Fibroblast of lung (primary cell): Measurements from ENCODE around the gene CCL5. TPM values are rescaled to one million over a fixed set of nuclear protein-coding genes. Genes with fewer than 3 reads are reported as not detected.

Experiments used
- DNase-seq, 2 donors: peaks; one replicate each; pipeline versions ENCODE4 v3.0.0 to v3.0.0-alpha.2; 2010; ENCODE audit warnings: low read depth in 2 of 2
- H2AFZ ChIP-seq: 2 replicates; pipeline ENCODE4 v1.5.1; 2012; ENCODE audit warnings: low read length, control low read depth, inconsistent platforms
- H3K27ac ChIP-seq: 2 replicates; pipeline ENCODE4 v1.5.1; 2011; ENCODE audit warnings: low read length, control low read depth; ENCODE audit not compliant: insufficient read depth
- H3K27me3 ChIP-seq: 2 replicates; pipeline ENCODE4 v1.5.1; 2011; ENCODE audit warnings: mild to moderate bottlenecking, low read length; ENCODE audit not compliant: control insufficient read depth, insufficient read depth
- H3K36me3 ChIP-seq: 2 replicates; pipeline ENCODE4 v1.5.1; 2011; ENCODE audit warnings: low read length; ENCODE audit not compliant: control insufficient read depth, insufficient read depth
- H3K4me1 ChIP-seq: 2 replicates; pipeline ENCODE4 v1.5.1; 2011; ENCODE audit warnings: low read length; ENCODE audit not compliant: control insufficient read depth, insufficient read depth; ENCODE audit errors: extremely low read depth
- H3K4me2 ChIP-seq: 2 replicates; pipeline ENCODE4 v1.5.1; 2011; ENCODE audit warnings: low read length, control low read depth; ENCODE audit not compliant: insufficient read depth; ENCODE audit errors: extremely low read depth
- H3K4me3 ChIP-seq, 4 experiments: fragments of 200-600 bp in 1 of 4; sonication (generic) in 1 of 4; replicated peaks in 1 of 4; 2 replicates each; pipeline ENCODE4 v1.5.1; 2011 to 2016; ENCODE audit warnings: low read length in 4 of 4, low read depth in 3 of 4, mild to moderate bottlenecking in 3 of 4, control low read depth in 2 of 4, inconsistent platforms in 1 of 4, mixed read lengths in 1 of 4; ENCODE audit not compliant: insufficient read depth in 1 of 4; ENCODE audit errors: control extremely low read depth in 1 of 4
- H3K79me2 ChIP-seq: 2 replicates; pipeline ENCODE4 v1.5.1; 2012; ENCODE audit warnings: mild to moderate bottlenecking, low read length, inconsistent platforms; ENCODE audit not compliant: control insufficient read depth, insufficient read depth
- H3K9ac ChIP-seq: 2 replicates; pipeline ENCODE4 v1.5.1; 2011; ENCODE audit warnings: mild to moderate bottlenecking, low read length, control low read depth; ENCODE audit not compliant: insufficient read depth
- H3K9me3 ChIP-seq: 2 replicates; pipeline ENCODE4 v1.5.1; 2012; ENCODE audit warnings: low read depth, low read length; ENCODE audit not compliant: control insufficient read depth, insufficient read depth
- H4K20me1 ChIP-seq: 2 replicates; pipeline ENCODE4 v1.5.1; 2011; ENCODE audit warnings: low read length; ENCODE audit not compliant: control insufficient read depth, insufficient read depth; ENCODE audit errors: extremely low read depth
- EZH2 ChIP-seq: IDR thresholded peaks from 2 replicates; pipeline ENCODE4 v1.5.1; 2012; ENCODE audit warnings: low read length, control low read depth, mild to moderate bottlenecking; ENCODE audit errors: missing control alignments
- polyA plus RNA-seq, 2 donors: library from polyadenylated mRNA; depleted of rRNA in 1 of 2; stranded (reverse) in 1 of 2; unstranded in 1 of 2; fragments of >200 nt; gene quantifications; 2 replicates each; pipeline ENCODE4 v1.2.1, GENCODE V29; 2011 to 2012; ENCODE audit warnings: missing spikeins in 1 of 2
- total RNA-seq: library from RNA; depleted of rRNA; stranded (reverse); fragments of >200 nt; gene quantifications from 2 replicates; pipeline ENCODE4 v1.2.1, GENCODE V29; 2014
- TF ChIP-seq, protein P1 (sequence below), 2 donors: IDR thresholded peaks in 1 of 2; conservative IDR thresholded peaks in 1 of 2; 1 replicate in 1 of 2; 2 replicates in 1 of 2; pipeline ENCODE4 v1.5.1; 2011 to 2012; ENCODE audit warnings: low read length in 2 of 2, control low read depth in 1 of 2, inconsistent platforms in 1 of 2, low read depth in 1 of 2, mild to moderate bottlenecking in 1 of 2

Gene CCL5
- total and polyA plus RNA-seq, 2 donors (not counting 1 experiment from before 2014, with no cell fraction given): 0.07 TPM; not detected in 1

DNA sequence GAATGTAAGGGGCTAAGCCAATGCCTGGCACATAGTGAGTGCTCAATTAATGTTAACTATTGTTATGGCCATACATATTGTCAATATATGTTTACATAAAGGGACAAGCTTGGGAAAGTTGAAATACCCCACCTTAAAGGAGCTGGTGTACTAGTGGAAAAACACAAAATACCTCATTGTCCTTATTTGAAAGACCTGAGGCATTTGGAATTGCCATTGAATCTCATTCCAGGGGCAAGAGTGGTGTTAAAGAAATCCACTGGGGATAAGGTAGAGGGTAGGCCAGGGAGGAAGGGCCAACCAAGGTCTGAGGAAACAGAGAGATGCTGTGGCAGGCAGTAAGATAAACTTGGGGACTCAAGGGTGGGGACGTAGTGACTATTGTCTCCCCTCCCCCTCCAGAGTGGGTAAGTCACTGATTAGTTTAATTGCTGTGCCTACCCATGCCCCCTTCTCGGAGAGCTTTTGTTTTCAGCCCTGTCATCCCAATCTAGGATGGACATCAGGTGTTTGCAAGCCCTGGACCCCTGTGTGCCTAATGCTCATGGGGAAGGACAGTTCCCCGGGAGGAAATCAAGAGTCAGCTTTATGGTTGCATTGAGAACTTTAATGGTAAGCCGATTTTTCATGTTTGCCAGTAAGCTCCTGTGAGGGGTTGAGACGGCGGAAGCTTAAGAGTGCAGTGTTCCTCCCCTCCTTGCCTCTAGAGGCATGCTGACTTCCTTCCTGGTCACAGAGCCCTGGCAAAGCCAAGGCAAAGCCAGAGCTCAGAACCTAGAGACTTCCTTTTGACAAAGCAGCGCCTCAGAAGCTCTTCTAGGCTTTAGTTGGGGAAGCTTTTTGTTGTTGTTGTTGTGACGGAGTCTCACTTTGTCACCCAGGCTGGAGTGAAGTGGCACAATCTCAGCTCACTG lies 9.0 kb downstream of the CCL5 start:
- Histone ChIP-seq H3K27ac (no peak overlapping the region), H3K79me2 (no peaks in the 10 kb centered on the region), H2AFZ (no peak overlapping the region), H3K27me3 (no peaks in the 10 kb centered on the region), H3K9me3 (no peaks in the 10 kb centered on the region), H3K4me2 (no peak overlapping the region), H3K4me3 (no peak overlapping the region), H3K4me1 (peaks cover 2% of the 10 kb centered on the region), H3K36me3 (no peaks in the 10 kb centered on the region), H3K9ac (no peak overlapping the region), H4K20me1 (no peaks in the 10 kb centered on the region)
- DNase-seq: no peak
- TF ChIP-seq, protein P1, sequence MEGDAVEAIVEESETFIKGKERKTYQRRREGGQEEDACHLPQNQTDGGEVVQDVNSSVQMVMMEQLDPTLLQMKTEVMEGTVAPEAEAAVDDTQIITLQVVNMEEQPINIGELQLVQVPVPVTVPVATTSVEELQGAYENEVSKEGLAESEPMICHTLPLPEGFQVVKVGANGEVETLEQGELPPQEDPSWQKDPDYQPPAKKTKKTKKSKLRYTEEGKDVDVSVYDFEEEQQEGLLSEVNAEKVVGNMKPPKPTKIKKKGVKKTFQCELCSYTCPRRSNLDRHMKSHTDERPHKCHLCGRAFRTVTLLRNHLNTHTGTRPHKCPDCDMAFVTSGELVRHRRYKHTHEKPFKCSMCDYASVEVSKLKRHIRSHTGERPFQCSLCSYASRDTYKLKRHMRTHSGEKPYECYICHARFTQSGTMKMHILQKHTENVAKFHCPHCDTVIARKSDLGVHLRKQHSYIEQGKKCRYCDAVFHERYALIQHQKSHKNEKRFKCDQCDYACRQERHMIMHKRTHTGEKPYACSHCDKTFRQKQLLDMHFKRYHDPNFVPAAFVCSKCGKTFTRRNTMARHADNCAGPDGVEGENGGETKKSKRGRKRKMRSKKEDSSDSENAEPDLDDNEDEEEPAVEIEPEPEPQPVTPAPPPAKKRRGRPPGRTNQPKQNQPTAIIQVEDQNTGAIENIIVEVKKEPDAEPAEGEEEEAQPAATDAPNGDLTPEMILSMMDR (conservative IDR thresholded peaks at IDR 0.05 in 1 of 2, IDR thresholded peaks at IDR 0.05 in 1 of 2; ENCODE audit: low read depth in 1 of 2, low read length in 2 of 2): no peak
- TF ChIP-seq EZH2: no peak

DNA sequence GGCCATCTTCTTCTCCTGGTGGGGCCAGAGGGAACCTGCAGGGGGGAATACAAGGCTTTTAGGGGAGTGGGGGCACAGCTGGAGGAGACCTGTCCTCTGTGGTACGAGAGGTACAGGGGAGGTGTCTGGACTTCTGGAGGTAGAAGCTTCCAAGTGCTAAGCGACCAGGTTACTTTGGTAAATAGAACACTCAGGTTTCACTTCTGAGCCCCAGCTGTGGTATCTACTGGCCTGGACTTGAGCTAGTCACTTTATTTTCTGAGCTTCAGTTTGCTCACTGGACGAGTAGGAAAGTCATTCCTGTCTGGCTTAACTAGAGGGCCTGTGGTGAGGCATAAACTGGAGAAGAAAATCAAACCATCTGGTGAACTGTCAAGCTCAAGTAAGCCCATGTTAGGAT lies 11.4 kb downstream of the CCL5 start, which contains the start of gene HEATR9:
TSS of gene HEATR9 (minus strand) at position 155 of the 400 bp plus-strand sequence. CDS start at position 6, 149 bp downstream.
- Histone ChIP-seq H3K4me3 (no peak within 1 kb of the TSS), H3K9ac (no peak within 1 kb of the TSS), H3K36me3 (no peaks in the 10 kb centered on the region), H3K9me3 (no peaks in the 10 kb centered on the region), H3K4me1 (peaks cover 7% of the 10 kb centered on the region), H3K4me2 (no peak within 1 kb of the TSS), H3K27ac (no peak within 1 kb of the TSS), H2AFZ (no peak within 1 kb of the TSS), H4K20me1 (no peaks in the 10 kb centered on the region), H3K79me2 (no peaks in the 10 kb centered on the region), H3K27me3 (no peaks in the 10 kb centered on the region)
- TF ChIP-seq, protein P1 (conservative IDR thresholded peaks at IDR 0.05 in 1 of 2, IDR thresholded peaks at IDR 0.05 in 1 of 2; ENCODE audit: low read depth in 1 of 2, low read length in 2 of 2): no peak
- TF ChIP-seq EZH2: no peak
- DNase-seq: no peak

DNA sequence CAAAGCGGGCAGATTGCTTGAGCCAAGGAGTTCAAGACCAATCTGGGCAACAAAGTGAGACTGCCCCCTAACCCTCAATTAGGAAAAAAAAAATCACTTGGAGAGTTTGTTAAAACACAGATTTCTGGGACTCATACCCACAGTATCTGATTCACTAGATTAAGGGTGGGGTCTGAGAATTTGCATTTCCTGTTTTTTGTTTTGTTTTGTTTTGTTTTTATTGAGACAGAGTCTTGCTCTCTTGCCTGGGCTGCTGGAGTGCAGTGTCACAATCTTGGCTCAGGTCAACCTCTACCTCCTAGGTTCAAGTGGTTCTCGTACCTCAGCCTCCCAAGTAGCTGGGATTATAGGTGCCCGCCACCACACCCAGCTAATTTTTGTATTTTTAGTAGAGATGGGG lies 12.6 kb downstream of the CCL5 start:
- H3K9me3 ChIP-seq: no peaks in the 10 kb centered on the region
- H3K4me1 ChIP-seq: peaks cover 7% of the 10 kb centered on the region
- no peak overlapping the region for H3K27ac ChIP-seq
- H3K4me3 ChIP-seq: no peak overlapping the region
- no peaks in the 10 kb centered on the region for H3K27me3 ChIP-seq
- H3K36me3 ChIP-seq: no peaks in the 10 kb centered on the region
- no peaks in the 10 kb centered on the region for H4K20me1 ChIP-seq
- H3K4me2 ChIP-seq: no peak overlapping the region
- DNase-seq: no peak
- no peaks in the 10 kb centered on the region for H3K79me2 ChIP-seq
- H3K9ac ChIP-seq: no peak overlapping the region
- no peak overlapping the region for H2AFZ ChIP-seq
- TF ChIP-seq, protein P1 (conservative IDR thresholded peaks at IDR 0.05 in 1 of 2, IDR thresholded peaks at IDR 0.05 in 1 of 2; ENCODE audit: low read depth in 1 of 2, low read length in 2 of 2): no peak
- TF ChIP-seq EZH2: no peak
